Putamen (tissue), 1 donor: ENCODE data around the gene ABHD11.
"Not testable (repeated sequence)": the region's sequence is repeated elsewhere in the genome, so short reads cannot be mapped to it uniquely, and the experiment has no call there.

Source experiments
- DNase-seq: peaks from one replicate; pipeline ENCODE4 v3.0.0-alpha.2; 2016; ENCODE audit warnings: low spot score

Gene ABHD11, protein sequence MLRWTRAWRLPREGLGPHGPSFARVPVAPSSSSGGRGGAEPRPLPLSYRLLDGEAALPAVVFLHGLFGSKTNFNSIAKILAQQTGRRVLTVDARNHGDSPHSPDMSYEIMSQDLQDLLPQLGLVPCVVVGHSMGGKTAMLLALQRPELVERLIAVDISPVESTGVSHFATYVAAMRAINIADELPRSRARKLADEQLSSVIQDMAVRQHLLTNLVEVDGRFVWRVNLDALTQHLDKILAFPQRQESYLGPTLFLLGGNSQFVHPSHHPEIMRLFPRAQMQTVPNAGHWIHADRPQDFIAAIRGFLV

DNA sequence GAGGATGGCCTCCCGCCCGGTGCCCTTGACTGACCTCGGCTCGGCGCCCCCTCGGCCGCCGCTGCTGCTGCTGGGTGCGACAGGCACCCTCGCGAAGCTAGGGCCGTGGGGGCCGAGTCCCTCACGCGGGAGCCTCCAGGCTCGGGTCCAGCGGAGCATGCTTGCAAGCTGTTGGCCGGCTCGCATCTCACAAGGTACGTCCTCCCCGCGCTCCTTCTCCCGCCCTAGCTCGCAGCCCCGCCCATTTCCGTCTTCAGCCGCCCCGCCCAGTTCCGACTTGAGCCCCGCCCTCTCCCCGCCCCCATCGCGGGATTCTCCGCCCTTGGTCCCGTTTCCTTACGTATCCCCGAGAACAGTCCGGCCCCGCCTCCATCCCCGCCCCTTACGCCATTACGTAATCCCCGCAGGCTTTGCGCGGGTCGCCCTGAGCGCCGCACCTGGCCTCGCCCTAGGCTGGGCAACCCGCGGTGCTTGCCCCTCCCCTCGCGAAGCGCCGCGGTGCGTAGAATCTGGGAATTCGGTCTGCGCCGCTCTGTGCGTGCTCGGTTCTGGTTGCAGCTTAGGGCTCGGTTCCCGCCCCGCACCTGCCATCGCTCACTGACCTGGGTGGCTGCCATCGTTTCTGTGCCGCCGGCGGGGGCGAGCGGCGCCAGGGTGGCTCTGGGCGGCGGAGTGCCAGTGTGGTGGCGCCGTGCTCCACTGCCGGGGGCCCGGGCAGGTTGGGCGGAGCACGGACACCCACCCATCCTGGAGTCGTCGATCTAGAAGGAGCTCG is at the start of gene ABHD11:
TSS of gene ABHD11 (minus strand) at position 191 of the 775 bp plus-strand sequence. CDS start at position 159, 32 bp downstream.
- DNase-seq, result peak; percentile 96

DNA sequence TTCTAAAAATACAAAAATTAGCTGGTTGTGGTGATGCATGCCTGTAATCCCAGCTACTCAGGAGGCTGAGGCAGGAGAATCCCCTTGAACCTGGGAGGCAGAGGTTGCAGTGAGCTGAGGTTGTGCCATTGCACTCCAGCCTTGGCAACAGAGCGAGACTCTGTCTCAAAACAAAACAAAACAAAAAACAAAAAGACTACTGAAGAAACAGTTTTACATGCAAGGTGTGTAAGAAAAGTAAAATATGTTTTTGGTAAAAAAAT is 49.1 kb upstream of the ABHD11 start:
- not testable (repeated sequence) for DNase-seq

- no peak for DNase-seq
Measured at GRCh38 chr7:73786588-73786987, 48.0 kb upstream of the ABHD11 start.

DNA sequence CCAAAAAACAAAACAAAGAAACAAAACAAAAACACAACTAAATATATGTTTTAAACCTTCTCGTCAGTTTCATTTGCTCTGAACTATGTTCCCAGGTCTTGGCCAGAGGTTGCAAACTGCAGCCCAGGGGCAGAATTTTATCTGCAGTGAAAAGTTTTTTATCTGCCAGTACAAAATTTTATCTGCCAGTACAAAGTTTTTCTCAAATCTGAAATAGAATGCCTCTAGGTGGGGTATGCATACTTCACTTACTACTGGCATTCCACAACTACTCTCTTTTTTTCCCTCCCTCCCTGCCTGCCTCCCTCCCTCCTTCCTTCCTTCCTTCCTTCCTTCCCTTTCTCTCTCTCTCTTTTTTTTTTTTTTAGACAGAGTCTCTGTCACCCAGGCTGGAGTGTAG is 40.9 kb upstream of the ABHD11 start:
- DNase-seq, result no peak

GRCh38 chr7:73778801-73779389 is 40.3 kb upstream of the ABHD11 start:
- no peak for DNase-seq

- no peak for DNase-seq
Measured at GRCh38 chr7:73774923-73775322, 36.3 kb upstream of the ABHD11 start.

DNA sequence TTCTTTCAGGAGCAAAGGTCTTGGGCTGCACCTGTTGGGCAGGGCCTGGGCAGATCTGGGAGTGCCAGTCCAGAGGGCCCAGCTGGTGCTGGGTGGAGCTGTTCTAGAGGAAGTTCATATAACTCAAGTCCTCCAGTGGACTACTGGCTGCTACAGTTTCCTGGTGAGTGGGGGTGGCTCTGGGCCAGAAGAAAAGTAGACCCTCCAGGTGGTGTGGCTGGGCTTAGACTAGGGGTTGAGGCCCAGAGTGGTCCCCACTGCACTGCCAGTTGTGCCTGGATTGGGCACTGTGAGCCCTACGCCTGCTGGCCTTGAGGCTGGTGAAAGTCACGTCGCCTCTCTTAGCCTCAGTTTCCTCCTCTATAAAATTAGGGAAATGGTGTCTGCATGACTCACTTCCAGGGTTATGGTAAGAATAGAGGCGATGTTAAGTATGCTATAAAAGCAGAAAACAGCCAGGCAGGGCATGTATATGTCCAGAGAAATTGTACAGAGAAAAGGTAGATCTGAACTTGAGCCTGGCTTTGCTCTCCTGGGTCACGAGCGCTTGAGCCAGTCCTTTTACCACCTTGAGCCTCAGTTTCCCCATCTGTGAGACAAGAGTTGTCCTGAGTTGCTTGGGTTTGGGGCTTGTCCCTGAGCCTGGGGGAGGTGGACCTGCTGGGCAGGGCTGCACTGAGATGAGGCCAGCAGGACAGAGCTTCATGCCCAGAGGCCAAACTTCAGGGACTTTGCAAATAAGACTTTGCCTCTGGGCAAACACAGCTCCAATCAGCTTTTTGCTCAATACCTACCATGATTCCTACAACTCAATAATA is 35.3 kb upstream of the ABHD11 start:
- DNase-seq, result no peak

DNA sequence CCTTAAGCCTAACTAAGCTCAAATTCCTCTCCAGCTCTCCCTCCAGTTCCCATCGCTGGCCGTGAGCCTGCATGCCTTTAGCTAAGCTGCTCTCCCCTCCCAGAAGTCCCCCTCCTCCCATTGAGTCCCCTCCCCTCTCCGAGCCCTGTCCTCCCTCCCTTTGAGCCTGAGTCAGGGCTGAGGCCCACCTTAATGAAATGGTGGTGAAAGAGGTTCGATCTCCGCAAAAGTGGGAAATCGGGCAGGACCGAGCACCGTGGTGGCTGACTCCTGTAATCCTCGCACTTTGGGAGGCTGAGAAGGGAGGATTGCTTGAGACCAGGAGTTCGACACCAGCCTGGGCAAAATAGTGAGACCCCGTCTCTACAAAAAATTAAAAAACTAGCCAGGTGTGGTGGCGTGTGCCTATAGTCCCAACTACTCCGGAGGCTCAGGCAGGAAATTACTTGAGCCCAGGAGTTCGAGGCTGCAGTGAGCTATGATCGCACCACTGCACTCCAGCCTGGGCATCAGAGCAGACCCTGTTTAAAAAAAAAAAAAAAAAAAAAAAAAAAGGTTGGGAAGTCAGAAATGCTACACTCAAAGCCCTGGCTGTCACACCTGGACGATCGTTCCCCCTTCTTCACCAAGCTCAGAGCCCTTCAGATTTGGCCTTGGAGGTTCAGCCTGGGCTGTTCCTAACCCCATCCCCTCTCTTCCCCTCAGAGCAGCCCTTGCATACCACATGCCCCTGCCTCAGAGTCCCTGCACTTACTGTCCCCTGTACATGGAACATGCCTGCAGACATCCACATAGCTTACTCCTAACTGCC is 32.5 kb upstream of the ABHD11 start:
- no peak for DNase-seq

DNA sequence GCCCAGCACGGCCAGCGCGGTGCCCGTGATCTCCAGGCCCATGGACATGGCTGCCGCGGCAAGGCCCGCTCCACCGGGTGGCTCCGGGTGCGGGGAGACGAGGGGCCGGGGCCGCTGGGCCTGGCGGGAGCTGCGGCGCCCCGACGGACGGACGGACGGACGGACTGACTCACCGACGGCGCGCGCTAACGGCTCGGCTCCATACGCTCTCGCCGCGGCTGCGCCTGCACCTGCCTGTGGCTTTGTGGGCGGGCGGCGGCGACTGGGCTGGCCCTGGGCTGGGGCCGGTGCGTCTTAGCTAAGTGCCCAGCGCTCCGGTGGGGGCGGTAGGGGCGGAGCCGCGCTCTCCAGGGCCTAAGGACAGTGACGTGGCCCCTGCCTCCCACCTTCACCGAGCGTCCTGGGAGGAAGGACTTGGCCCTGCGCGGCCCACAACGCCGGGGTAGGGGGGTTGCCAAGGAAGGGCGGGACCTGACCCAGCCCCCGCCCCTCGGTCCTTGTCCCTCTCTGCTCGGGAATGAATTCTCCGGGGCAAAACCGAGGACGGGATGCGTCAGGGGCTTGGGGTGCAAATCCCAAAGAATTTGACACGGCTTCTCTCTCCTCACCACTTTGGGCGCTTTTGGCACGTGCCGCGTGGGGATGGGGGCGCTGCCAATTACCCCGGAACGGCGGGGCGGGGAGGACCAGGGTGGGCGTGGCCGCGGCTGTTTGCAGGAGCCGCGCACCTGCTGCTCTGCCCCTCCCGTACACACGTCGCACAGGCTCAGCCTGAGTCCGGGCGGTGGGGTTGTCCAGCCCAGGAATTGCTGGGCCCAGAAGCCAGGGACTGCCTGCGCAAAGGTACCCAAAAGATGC is 31.6 kb upstream of the ABHD11 start, which contains the start of gene CLDN3:
TSS of gene CLDN3 (minus strand) at position 269 of the 858 bp plus-strand sequence. CDS start at position 48, 221 bp downstream.
- DNase-seq, result no peak

- DNase-seq, result no peak
Measured at GRCh38 chr7:73769481-73770001, 30.9 kb upstream of the ABHD11 start.

- no peak for DNase-seq
Measured at GRCh38 chr7:73768641-73769480, 30.3 kb upstream of the ABHD11 start.

DNA sequence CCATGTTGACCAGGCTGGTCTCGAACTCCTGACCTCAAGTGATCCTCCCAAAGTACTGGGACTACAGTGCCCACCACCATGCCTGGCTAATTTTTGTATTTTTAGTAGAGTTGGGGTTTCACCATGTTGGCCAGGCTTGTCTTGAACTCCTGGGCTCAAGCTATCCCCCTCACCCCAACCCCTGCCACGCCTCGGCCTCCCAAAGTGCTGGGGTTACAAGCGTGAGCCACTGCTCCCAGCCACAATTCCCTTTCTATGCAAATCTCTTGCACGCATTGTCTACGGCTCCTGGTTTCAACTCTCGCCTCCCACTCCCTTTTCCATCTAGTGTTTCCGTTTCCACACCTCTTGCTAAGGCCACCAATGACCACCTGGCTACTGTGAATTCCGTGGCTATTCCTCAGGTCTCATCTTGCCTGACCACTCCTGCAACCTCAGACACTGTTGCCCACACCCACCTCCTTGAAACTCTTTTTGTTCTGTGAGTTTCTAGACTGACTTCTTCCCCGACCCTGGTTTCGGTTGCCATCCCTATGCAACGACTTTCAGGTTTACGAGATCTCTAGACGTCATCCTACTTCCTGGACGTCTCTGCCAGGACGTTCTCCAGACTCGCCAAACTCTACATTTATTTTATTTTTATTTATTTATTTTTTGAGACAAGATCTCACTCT is 28.1 kb upstream of the ABHD11 start:
- DNase-seq, result no peak

- DNase-seq, result no peak
Measured at GRCh38 chr7:73762659-73762999, 24.0 kb upstream of the ABHD11 start.

- no peak for DNase-seq
Measured at GRCh38 chr7:73761854-73762658, 23.5 kb upstream of the ABHD11 start.

DNA sequence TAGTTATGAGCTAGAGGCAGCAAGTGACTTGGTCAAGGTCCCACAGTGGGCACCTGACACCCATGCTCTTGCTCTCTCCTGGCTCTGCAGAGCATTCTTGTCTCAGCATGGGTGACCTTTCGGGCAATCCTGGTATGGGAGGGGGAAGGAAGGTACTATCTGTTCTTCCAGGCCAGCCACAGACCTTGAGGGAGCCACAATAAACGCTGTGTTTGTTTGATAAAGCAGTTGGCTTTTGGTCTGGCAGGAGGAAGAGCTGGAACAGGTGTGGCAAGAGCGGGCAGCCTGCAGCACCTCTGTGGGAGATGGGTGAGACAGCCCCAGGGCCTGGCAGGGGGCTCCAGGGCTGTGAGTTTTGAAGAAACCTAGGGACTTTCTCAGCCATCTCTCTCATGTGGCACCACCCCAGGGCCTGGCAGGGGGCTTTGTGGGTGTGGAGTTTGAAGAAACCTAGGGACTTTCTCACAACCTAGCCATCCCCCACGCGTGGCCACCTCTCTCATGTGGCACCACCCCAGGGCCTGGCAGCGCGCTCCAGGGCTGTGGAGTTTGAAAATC is 20.1 kb upstream of the ABHD11 start:
- DNase-seq, result no peak

GRCh38 chr7:73749931-73750776 is 11.6 kb upstream of the ABHD11 start:
- no peak for DNase-seq

- no peak for DNase-seq
Measured at GRCh38 chr7:73746378-73746777, 7.8 kb upstream of the ABHD11 start.
